Upper lobe of left lung (tissue), 6 donors: Measurements from ENCODE around the gene ANKS1A. TPM values are rescaled to one million over a fixed set of nuclear protein-coding genes. Genes with fewer than 3 reads are reported as not detected.
A peak's percentile ranks its signal among the peaks of the same experiment; 100 is the strongest.

Source experiments
- ATAC-seq, 2 donors: fragments of 200-7000 bp; cut with Tn5 transposase; one replicate each; pipeline ENCODE4 v1.9.1; 2022; ENCODE audit warnings: mild to moderate bottlenecking in 2 of 2, moderate library complexity in 2 of 2; ENCODE audit not compliant: low FRiP score in 2 of 2
- DNase-seq, 2 donors: peaks; one replicate each; pipeline ENCODE4 v3.0.0-alpha.2; 2019 to 2020
- H3K27ac ChIP-seq, 4 donors: fragments of 200-600 bp; sonication (generic); one replicate each; pipeline ENCODE4 v1.5.1; 2016 to 2019
- H3K27me3 ChIP-seq, 4 donors: fragments of 200-600 bp; sonication (generic); one replicate each; pipeline ENCODE4 v1.5.1; 2017 to 2019
- H3K36me3 ChIP-seq, 4 donors: fragments of 200-600 bp; sonication (generic); one replicate each; pipeline ENCODE4 v1.5.1; 2016 to 2019
- H3K4me1 ChIP-seq, 4 donors: fragments of 200-600 bp; sonication (generic); one replicate each; pipeline ENCODE4 v1.5.1; 2018 to 2019
- H3K4me3 ChIP-seq, 4 donors: fragments of 200-600 bp; sonication (generic); one replicate each; pipeline ENCODE4 v1.5.1; 2017 to 2019; ENCODE audit warnings: mild to moderate bottlenecking in 2 of 4, moderate library complexity in 1 of 4
- H3K9me3 ChIP-seq, 4 donors: fragments of 200-600 bp; sonication (generic); one replicate each; pipeline ENCODE4 v1.5.1; 2018 to 2019
- CTCF ChIP-seq, 6 experiments: fragments of 450-650 bp in 4 of 6; fragments of 200-600 bp in 2 of 6; sonication (generic) in 2 of 6; IDR thresholded peaks; one replicate each; pipeline ENCODE4 v1.5.1; 2016 to 2019; ENCODE audit warnings: antibody characterized with exemption in 6 of 6
- EP300 ChIP-seq, 4 donors: sonication (generic); formaldehyde crosslinking; IDR thresholded peaks; one replicate each; pipeline ENCODE4 v1.5.1; 2017; ENCODE audit warnings: antibody characterized with exemption in 4 of 4, control low read depth in 2 of 4
- POLR2A ChIP-seq, 4 donors: fragments of 450-650 bp; IDR thresholded peaks; one replicate each; pipeline ENCODE4 v1.5.1; 2016 to 2017; ENCODE audit warnings: antibody characterized with exemption in 4 of 4, mild to moderate bottlenecking in 2 of 4
- POLR2AphosphoS5 ChIP-seq, 2 donors: sonication (generic); formaldehyde crosslinking; IDR thresholded peaks; one replicate each; pipeline ENCODE4 v1.5.1; 2017; ENCODE audit warnings: antibody characterized with exemption in 2 of 2
- WGBS, 2 donors: methylation state at CpG; one replicate each; pipeline ENCODE4 v1.1.5; 2017 to 2018; 5-methylcytosine and 5-hydroxymethylcytosine counted together
- total RNA-seq, 6 donors: library from RNA; depleted of rRNA in 4 of 6; stranded (reverse); fragments of >200 nt in 4 of 6; gene quantifications; one replicate each; pipeline versions ENCODE4 v1.1.0 to v1.2.1, GENCODE V29; 2016 to 2021
- donor health status: DM: no; HTN: no; CAD: no; lungs with moderate emphysema.
- donor health status: DM: no; HTN: yes; CAD: no; lungs with severe emphysema.

The ANKS1A gene
- total RNA-seq, 6 donors from 2014 or later = 47.2 to 85.3 (median 53.5) TPM

DNA sequence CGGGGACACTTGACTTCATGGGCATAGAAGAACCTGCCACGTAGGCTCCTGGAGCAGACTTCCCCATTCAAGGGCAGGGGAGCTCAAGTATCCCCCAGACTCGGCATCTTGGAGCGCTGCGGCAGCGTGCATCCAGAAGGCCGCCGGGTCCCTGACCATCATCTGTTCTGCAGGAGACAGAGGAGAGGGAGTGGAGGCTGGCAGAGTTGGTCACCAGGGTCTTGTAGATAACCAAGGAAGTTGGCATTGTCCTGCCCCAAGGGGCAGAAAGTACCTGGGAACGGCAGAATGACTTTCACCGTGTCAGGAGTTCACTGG lies 169.3 kb downstream of the ANKS1A start:
- ATAC-seq (no peak), DNase-seq (no peak)
- no peak overlapping the region for H3K4me3 ChIP-seq
- H3K4me1 ChIP-seq = peaks cover 0 to 17% (median 13%) of the 10 kb centered on the region in 4 donors
- no peaks in the 10 kb centered on the region for H3K27me3 ChIP-seq
- H3K27ac ChIP-seq = peak overlapping the region in 2 of 4 donors; percentile 26 to 27
- 83 to 85% methylated on average over 10 of the region's 10 CpGs for WGBS, 2 donors
- no peak for TF ChIP-seq CTCF (IDR thresholded peaks at IDR 0.05)
- TF ChIP-seq POLR2AphosphoS5 (IDR thresholded peaks at IDR 0.05) = no peak
- TF ChIP-seq POLR2A (IDR thresholded peaks at IDR 0.05) = no peak
- no peak for TF ChIP-seq EP300 (IDR thresholded peaks at IDR 0.05)
- H3K9me3 ChIP-seq = no peaks in the 10 kb centered on the region
- H3K36me3 ChIP-seq = peaks cover 21 to 97% (median 72%) of the 10 kb centered on the region in 4 donors

GRCh38 chr6:35058865-35059522 lies 169.9 kb downstream of the ANKS1A start:
- WGBS, 2 donors = 81 to 86% methylated on average over 10 to 21 of the region's 21 CpGs
- Histone ChIP-seq H3K9me3 (no peaks in the 10 kb centered on the region), H3K4me1 (peaks cover 5 to 24% (median 12%) of the 10 kb centered on the region in 4 donors), H3K27ac (no peak overlapping the region), H3K4me3 (no peak overlapping the region), H3K36me3 (peaks cover 21 to 97% (median 74%) of the 10 kb centered on the region in 4 donors), H3K27me3 (no peaks in the 10 kb centered on the region)
- TF ChIP-seq EP300 (IDR thresholded peaks at IDR 0.05) = no peak
- no peak for TF ChIP-seq POLR2A (IDR thresholded peaks at IDR 0.05)
- TF ChIP-seq CTCF (IDR thresholded peaks at IDR 0.05) = no peak
- TF ChIP-seq POLR2AphosphoS5 (IDR thresholded peaks at IDR 0.05) = no peak
- ATAC-seq = no peak
- no peak for DNase-seq

DNA sequence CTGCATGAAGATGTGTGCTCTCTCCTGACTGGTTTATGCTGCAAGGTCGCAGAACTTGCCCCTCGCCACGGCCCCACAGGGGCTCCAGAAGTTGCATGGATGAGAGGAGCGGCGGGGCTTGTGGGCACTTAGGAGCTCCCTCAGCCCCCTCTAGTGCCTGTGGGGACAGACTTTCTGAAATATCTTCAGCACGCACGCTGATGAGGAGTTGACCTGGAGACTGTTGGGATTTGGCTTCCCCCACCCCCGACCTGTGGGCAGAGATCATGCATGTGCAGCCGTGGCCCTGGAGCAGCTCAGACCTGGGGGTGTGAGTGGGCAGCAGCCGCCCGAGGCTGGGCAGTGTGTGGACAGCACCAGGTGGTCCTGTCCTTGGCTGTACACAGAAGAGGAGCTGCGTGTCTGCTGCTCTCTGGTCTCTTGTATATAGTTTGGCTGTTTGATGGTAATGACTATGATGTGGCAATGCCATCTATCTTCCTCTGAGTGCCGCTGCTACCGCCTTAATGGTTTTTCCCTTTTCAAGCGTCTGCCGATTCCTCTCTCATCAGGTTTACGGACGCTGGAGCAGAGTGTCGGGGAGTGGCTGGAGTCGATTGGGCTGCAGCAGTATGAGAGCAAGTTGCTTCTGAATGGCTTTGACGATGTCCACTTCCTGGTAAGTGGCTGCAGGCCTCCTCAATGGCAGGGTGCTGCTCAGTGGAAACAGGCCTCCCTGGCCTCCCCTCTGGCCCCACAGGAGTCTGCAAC lies 170.7 kb downstream of the ANKS1A start:
- no peaks in the 10 kb centered on the region for H3K9me3 ChIP-seq
- DNase-seq = no peak
- H3K27ac ChIP-seq = no peak overlapping the region
- no peaks in the 10 kb centered on the region for H3K27me3 ChIP-seq
- 85 to 89% methylated on average over 14 to 20 of the region's 21 CpGs for WGBS, 2 donors
- ATAC-seq = no peak
- TF ChIP-seq CTCF (IDR thresholded peaks at IDR 0.05) = no peak
- no peak for TF ChIP-seq POLR2A (IDR thresholded peaks at IDR 0.05)
- no peak for TF ChIP-seq EP300 (IDR thresholded peaks at IDR 0.05)
- TF ChIP-seq POLR2AphosphoS5 (IDR thresholded peaks at IDR 0.05) = no peak
- peaks cover 6 to 26% (median 12%) of the 10 kb centered on the region in 4 donors for H3K4me1 ChIP-seq
- no peak overlapping the region for H3K4me3 ChIP-seq
- H3K36me3 ChIP-seq = peaks cover 21 to 97% (median 73%) of the 10 kb centered on the region in 4 donors

DNA sequence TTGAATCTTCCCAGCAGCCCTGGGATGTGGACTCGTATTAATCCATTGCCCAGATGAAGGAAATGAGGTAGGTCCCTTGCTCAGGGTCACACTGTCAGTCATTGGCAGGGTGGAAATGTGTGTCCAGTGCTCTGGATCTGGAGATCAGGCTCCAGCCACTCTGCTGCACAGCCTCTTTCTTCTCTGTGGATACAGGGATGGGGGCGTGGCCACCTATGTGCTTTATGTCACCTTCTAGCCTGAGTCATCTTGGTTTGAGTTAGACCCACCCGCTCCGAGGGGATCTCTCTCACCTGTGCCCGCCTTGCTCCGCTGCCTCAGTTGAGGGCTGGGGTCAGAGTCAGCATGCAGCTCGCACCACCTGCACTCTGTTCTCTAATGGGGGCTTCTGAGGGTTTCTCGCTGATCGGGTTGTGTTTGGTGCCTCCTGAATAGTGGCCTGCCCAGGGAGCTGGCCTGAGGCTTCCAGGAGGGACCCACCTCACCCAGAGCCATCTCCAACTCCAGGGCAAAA lies 172.1 kb downstream of the ANKS1A start:
- no peak for ATAC-seq
- DNase-seq = no peak
- H3K4me3 ChIP-seq = no peak overlapping the region
- TF ChIP-seq POLR2AphosphoS5 (IDR thresholded peaks at IDR 0.05) (no peak), POLR2A (IDR thresholded peaks at IDR 0.05) (no peak), EP300 (IDR thresholded peaks at IDR 0.05) (no peak), CTCF (IDR thresholded peaks at IDR 0.05) (no peak)
- no peaks in the 10 kb centered on the region for H3K27me3 ChIP-seq
- 92 to 98% methylated on average over 5 to 9 of the region's 9 CpGs for WGBS, 2 donors
- peaks cover 6 to 26% (median 12%) of the 10 kb centered on the region in 4 donors for H3K4me1 ChIP-seq
- H3K27ac ChIP-seq = no peak overlapping the region
- H3K9me3 ChIP-seq = no peaks in the 10 kb centered on the region
- H3K36me3 ChIP-seq = peaks cover 18 to 98% (median 72%) of the 10 kb centered on the region in 4 donors
